GM23338 (cell line): ENCODE measurements around the gene KRT75. TPM values are rescaled to one million over a fixed set of nuclear protein-coding genes. Genes with fewer than 3 reads are reported as not detected.

ENCODE experiments used
- ATAC-seq: fragments of 200-7000 bp; cut with Tn5 transposase; 3 replicates; pipeline ENCODE4 v1.9.1; 2020
- DNase-seq: peaks from one replicate; pipeline ENCODE4 v3.0.0-alpha.2; 2015; ENCODE audit warnings: low spot score
- H2AFZ ChIP-seq: fragments of 200-600 bp; sonication (generic); 2 replicates; pipeline ENCODE4 v1.8.0; 2016; ENCODE audit warnings: antibody characterized with exemption, mild to moderate bottlenecking, moderate library complexity
- H3F3A ChIP-seq: fragments of 200-600 bp; sonication (generic); replicated peaks from 2 replicates; pipeline ENCODE4 v1.8.0; 2017; ENCODE audit warnings: antibody characterized with exemption, mixed run types, low read depth
- H3K27ac ChIP-seq: fragments of 200-600 bp; sonication (generic); 2 replicates; pipeline ENCODE4 v1.6.1; 2016; ENCODE audit warnings: low read depth
- H3K27me3 ChIP-seq: fragments of 200-600 bp; sonication (generic); 2 replicates; pipeline ENCODE4 v1.8.0; 2016; ENCODE audit warnings: mild to moderate bottlenecking, mixed run types, moderate library complexity; ENCODE audit not compliant: insufficient read depth
- H3K36me3 ChIP-seq: fragments of 200-600 bp; sonication (generic); 2 replicates; pipeline ENCODE4 v1.8.0; 2016; ENCODE audit warnings: mild to moderate bottlenecking; ENCODE audit not compliant: insufficient read depth
- H3K4me1 ChIP-seq: fragments of 200-600 bp; sonication (generic); 2 replicates; pipeline ENCODE4 v1.8.0; 2016; ENCODE audit warnings: mild to moderate bottlenecking, moderate library complexity; ENCODE audit not compliant: insufficient read depth
- H3K4me2 ChIP-seq: fragments of 200-600 bp; sonication (generic); 2 replicates; pipeline ENCODE4 v1.7.1; 2017; ENCODE audit warnings: mixed run types
- H3K4me3 ChIP-seq: fragments of 200-600 bp; sonication (generic); 2 replicates; pipeline ENCODE4 v1.6.1; 2016; ENCODE audit warnings: mixed run types
- H3K79me2 ChIP-seq: fragments of 200-600 bp; sonication (generic); replicated peaks from 2 replicates; pipeline ENCODE4 v1.8.0; 2017; ENCODE audit warnings: mild to moderate bottlenecking; ENCODE audit not compliant: insufficient read depth
- H3K9me2 ChIP-seq: fragments of 200-600 bp; sonication (generic); 2 replicates; pipeline ENCODE4 v1.8.0; 2017; ENCODE audit not compliant: insufficient read depth
- H4K20me1 ChIP-seq: fragments of 200-600 bp; sonication (generic); replicated peaks from 2 replicates; pipeline ENCODE4 v1.8.0; 2017; ENCODE audit warnings: mild to moderate bottlenecking; ENCODE audit not compliant: insufficient read depth
- H3K27ac Mint-ChIP-seq: 2 replicates; pipeline ENCODE4 v1.8.0; 2020; ENCODE audit warnings: inconsistent platforms, mild to moderate bottlenecking, moderate library complexity, mixed read lengths
- H3K27me3 Mint-ChIP-seq: 3 replicates; pipeline ENCODE4 v1.8.0; 2022; ENCODE audit warnings: low read depth, mild to moderate bottlenecking, moderate library complexity, mixed read lengths, inconsistent platforms; ENCODE audit not compliant: insufficient read depth, poor library complexity
- H3K36me3 Mint-ChIP-seq: 3 replicates; pipeline ENCODE4 v1.8.0; 2021; ENCODE audit warnings: low read depth, mild to moderate bottlenecking, inconsistent platforms, moderate library complexity, mixed read lengths
- H3K4me1 Mint-ChIP-seq: 3 replicates; pipeline ENCODE4 v1.8.0; 2020; ENCODE audit warnings: mild to moderate bottlenecking, inconsistent platforms, mixed read lengths
- H3K4me3 Mint-ChIP-seq: 3 replicates; pipeline ENCODE4 v1.8.0; 2021; ENCODE audit warnings: moderate library complexity, mild to moderate bottlenecking, inconsistent platforms, mixed read lengths
- H3K9me3 Mint-ChIP-seq: 3 replicates; pipeline ENCODE4 v1.8.0; 2020; ENCODE audit warnings: moderate library complexity, mild to moderate bottlenecking, inconsistent platforms, mixed read lengths
- CREB1 ChIP-seq: fragments of 250-450 bp; sonication (Bioruptor Pico); IDR thresholded peaks from 2 replicates; pipeline ENCODE4 v1.5.0; 2020; ENCODE audit warnings: low read depth, mild to moderate bottlenecking, moderate library complexity
- EZH2 ChIP-seq: fragments of 200-600 bp; sonication (generic); IDR thresholded peaks from one replicate; pipeline ENCODE4 v1.8.0; 2017; ENCODE audit warnings: antibody characterized with exemption, mild to moderate bottlenecking, low read depth; ENCODE audit not compliant: unreplicated experiment
- EZH2phosphoT487 ChIP-seq: fragments of 200-600 bp; sonication (generic); IDR thresholded peaks from one replicate; pipeline ENCODE4 v1.8.1; 2018; ENCODE audit warnings: antibody characterized with exemption; ENCODE audit not compliant: unreplicated experiment
- JUNB ChIP-seq: IDR thresholded peaks from one replicate; pipeline ENCODE4 v1.6.1; 2016; ENCODE audit warnings: antibody characterized with exemption; ENCODE audit not compliant: unreplicated experiment
- NANOG ChIP-seq: IDR thresholded peaks from 2 replicates; pipeline ENCODE4 v1.6.1; 2016; ENCODE audit warnings: antibody characterized with exemption, borderline replicate concordance
- POLR2AphosphoS5 ChIP-seq: IDR thresholded peaks from 2 replicates; pipeline ENCODE4 v1.6.1; 2016; ENCODE audit warnings: antibody characterized with exemption, low read depth
- ZNF114 ChIP-seq: fragments of 250-450 bp; sonication (Bioruptor Pico); IDR thresholded peaks from 2 replicates; pipeline ENCODE4 v1.5.0; 2020; ENCODE audit warnings: mild to moderate bottlenecking, moderate library complexity
- ZNF331 ChIP-seq: fragments of 250-450 bp; sonication (Bioruptor Pico); IDR thresholded peaks from 2 replicates; pipeline ENCODE4 v1.5.0; 2020; ENCODE audit warnings: low read depth, mild to moderate bottlenecking, moderate library complexity
- polyA plus RNA-seq: library from polyadenylated mRNA; unstranded; fragments of >200 nt; fragmentation: Nextera tagmentation; extraction: Ambion mirVana; gene quantifications from 2 replicates; pipeline ENCODE4 v1.2.1, GENCODE V29; 2016
- total RNA-seq: library from RNA; depleted of rRNA; stranded (reverse); fragments of >200 nt; shearing (Covaris generic); gene quantifications from 2 replicates; pipeline ENCODE4 v1.2.3, GENCODE V29; 2014
- TF ChIP-seq, protein P1 (sequence below), 2 experiments: fragments of 200-600 bp in 1 of 2; sonication (generic) in 1 of 2; conservative IDR thresholded peaks; 2 replicates each; pipeline versions ENCODE4 v1.5.1 to v1.6.1; 2016 to 2017; ENCODE audit warnings: antibody characterized with exemption in 2 of 2, low read depth in 2 of 2, mild to moderate bottlenecking in 2 of 2, moderate library complexity in 1 of 2
- TF ChIP-seq, protein P2 (sequence below): IDR thresholded peaks from one replicate; pipeline ENCODE4 v1.6.1; 2018; ENCODE audit warnings: antibody characterized with exemption; ENCODE audit not compliant: unreplicated experiment

KRT75 gene
- total and polyA plus RNA-seq, 2 experiments from 2014 or later, result not detected

DNA sequence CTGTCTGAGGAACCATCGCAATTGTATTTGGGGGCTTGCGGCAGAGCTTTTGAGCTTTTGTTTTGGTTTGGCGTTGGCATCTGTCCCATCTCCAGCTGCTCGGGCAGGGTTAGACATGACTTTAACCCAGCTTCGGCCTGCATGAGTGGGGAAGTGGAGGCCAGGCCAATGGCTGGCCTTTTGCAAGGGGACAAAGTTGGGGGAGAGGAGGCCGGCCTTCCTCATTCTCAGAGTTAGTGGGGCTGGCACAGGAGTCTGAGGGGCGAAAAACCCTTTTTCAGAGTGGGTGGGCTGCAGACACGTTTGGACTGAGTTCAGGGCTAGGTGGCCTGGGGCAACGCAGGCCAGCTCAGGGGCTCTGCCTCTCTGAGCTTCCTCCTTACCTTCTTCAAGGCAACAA lies 33.3 kb downstream of the KRT75 start (continued):
- TF ChIP-seq ZNF331 (CRISPR knock-in tag), result no peak
- no peak for TF ChIP-seq EZH2phosphoT487
- TF ChIP-seq, protein P1, sequence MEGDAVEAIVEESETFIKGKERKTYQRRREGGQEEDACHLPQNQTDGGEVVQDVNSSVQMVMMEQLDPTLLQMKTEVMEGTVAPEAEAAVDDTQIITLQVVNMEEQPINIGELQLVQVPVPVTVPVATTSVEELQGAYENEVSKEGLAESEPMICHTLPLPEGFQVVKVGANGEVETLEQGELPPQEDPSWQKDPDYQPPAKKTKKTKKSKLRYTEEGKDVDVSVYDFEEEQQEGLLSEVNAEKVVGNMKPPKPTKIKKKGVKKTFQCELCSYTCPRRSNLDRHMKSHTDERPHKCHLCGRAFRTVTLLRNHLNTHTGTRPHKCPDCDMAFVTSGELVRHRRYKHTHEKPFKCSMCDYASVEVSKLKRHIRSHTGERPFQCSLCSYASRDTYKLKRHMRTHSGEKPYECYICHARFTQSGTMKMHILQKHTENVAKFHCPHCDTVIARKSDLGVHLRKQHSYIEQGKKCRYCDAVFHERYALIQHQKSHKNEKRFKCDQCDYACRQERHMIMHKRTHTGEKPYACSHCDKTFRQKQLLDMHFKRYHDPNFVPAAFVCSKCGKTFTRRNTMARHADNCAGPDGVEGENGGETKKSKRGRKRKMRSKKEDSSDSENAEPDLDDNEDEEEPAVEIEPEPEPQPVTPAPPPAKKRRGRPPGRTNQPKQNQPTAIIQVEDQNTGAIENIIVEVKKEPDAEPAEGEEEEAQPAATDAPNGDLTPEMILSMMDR (conservative IDR thresholded peaks at IDR 0.05; ENCODE audit: low read depth in 2 of 2), result no peak
- TF ChIP-seq NANOG, result no peak
- no peak for TF ChIP-seq POLR2AphosphoS5
- TF ChIP-seq CREB1 (CRISPR knock-in tag), result no peak
- no peak for TF ChIP-seq ZNF114 (CRISPR knock-in tag)
- TF ChIP-seq, protein P2, sequence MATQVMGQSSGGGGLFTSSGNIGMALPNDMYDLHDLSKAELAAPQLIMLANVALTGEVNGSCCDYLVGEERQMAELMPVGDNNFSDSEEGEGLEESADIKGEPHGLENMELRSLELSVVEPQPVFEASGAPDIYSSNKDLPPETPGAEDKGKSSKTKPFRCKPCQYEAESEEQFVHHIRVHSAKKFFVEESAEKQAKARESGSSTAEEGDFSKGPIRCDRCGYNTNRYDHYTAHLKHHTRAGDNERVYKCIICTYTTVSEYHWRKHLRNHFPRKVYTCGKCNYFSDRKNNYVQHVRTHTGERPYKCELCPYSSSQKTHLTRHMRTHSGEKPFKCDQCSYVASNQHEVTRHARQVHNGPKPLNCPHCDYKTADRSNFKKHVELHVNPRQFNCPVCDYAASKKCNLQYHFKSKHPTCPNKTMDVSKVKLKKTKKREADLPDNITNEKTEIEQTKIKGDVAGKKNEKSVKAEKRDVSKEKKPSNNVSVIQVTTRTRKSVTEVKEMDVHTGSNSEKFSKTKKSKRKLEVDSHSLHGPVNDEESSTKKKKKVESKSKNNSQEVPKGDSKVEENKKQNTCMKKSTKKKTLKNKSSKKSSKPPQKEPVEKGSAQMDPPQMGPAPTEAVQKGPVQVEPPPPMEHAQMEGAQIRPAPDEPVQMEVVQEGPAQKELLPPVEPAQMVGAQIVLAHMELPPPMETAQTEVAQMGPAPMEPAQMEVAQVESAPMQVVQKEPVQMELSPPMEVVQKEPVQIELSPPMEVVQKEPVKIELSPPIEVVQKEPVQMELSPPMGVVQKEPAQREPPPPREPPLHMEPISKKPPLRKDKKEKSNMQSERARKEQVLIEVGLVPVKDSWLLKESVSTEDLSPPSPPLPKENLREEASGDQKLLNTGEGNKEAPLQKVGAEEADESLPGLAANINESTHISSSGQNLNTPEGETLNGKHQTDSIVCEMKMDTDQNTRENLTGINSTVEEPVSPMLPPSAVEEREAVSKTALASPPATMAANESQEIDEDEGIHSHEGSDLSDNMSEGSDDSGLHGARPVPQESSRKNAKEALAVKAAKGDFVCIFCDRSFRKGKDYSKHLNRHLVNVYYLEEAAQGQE, result no peak
- no peak for TF ChIP-seq EZH2

DNA sequence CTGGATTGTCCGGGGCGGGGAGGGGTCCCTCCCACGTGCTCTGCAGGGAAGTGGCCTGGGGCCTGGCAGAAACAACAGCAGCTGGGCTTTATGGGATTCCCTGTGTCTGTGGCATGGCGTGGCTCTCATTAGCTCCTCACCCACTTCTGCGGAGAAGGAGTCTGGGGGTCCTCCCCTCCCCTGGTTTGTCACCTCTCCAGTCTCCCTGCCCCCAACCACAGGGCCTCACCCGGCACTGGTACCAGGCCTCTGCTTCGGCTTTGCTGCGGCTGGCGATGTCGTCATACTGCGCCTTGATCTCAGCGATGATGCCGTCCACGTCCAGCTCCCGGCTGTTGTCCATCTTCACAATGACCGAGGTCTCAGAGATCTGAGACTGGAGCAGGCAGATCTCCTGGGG lies 34.4 kb downstream of the KRT75 start:
- H3K36me3 ChIP-seq, result no peaks in the 10 kb centered on the region
- no peak for TF ChIP-seq JUNB
- no peak for TF ChIP-seq NANOG
- H3K4me2 ChIP-seq, result no peak overlapping the region
- H3K4me1 ChIP-seq, result no peaks in the 10 kb centered on the region
- H3K9me3 Mint-ChIP-seq, result no peaks in the 10 kb centered on the region; the same call in 2 of the 3 replicates
- H3K36me3 Mint-ChIP-seq, result no peaks in the 10 kb centered on the region
- ATAC-seq (no peak), DNase-seq (no peak)
- H3K27ac Mint-ChIP-seq, result no peak overlapping the region
- no peak overlapping the region for H2AFZ ChIP-seq
- no peaks in the 10 kb centered on the region for H3F3A ChIP-seq
- no peak overlapping the region for H3K4me3 Mint-ChIP-seq
- H3K79me2 ChIP-seq, result no peaks in the 10 kb centered on the region
- H3K27ac ChIP-seq, result no peak overlapping the region
- H3K4me1 Mint-ChIP-seq, result peaks cover 10% of the 10 kb centered on the region
- no peak overlapping the region for H3K4me3 ChIP-seq
- no peaks in the 10 kb centered on the region for H4K20me1 ChIP-seq
- peaks cover 3% of the 10 kb centered on the region for H3K27me3 Mint-ChIP-seq
- no peaks in the 10 kb centered on the region for H3K27me3 ChIP-seq
- H3K9me2 ChIP-seq, result no peaks in the 10 kb centered on the region
